Left ventricle myocardium inferior (tissue), 1 donor: Measurements from ENCODE around the gene LIN7A. TPM values are rescaled to one million over a fixed set of nuclear protein-coding genes. Genes with fewer than 3 reads are reported as not detected.

Source experiments
- DNase-seq: peaks from one replicate; pipeline ENCODE4 v3.0.0-alpha.2; 2020
- H3K27ac ChIP-seq: fragments of 200-600 bp; replicated peaks from 2 replicates; pipeline ENCODE4 v1.8.0; 2021
- H3K27me3 ChIP-seq: fragments of 200-600 bp; 2 replicates; pipeline ENCODE4 v1.8.0; 2021; ENCODE audit warnings: low read depth
- H3K36me3 ChIP-seq: fragments of 200-600 bp; 2 replicates; pipeline ENCODE4 v1.8.0; 2021
- H3K4me1 ChIP-seq: fragments of 200-600 bp; 2 replicates; pipeline ENCODE4 v1.8.0; 2021
- H3K4me3 ChIP-seq: fragments of 200-600 bp; 2 replicates; pipeline ENCODE4 v1.8.0; 2021; ENCODE audit warnings: mild to moderate bottlenecking, moderate library complexity
- H3K9me3 ChIP-seq: fragments of 200-600 bp; replicated peaks from 2 replicates; pipeline ENCODE4 v1.8.0; 2021
- CTCF ChIP-seq: fragments of 200-600 bp; IDR thresholded peaks from 2 replicates; pipeline ENCODE4 v1.8.0; 2021; ENCODE audit warnings: antibody characterized with exemption, mild to moderate bottlenecking, borderline replicate concordance
- intact Hi-C: fragments of 100-400 bp; cut with micrococcal nuclease; formaldehyde crosslinking; loops from one replicate; pipeline ENCODE4 v1.11.0; 2022
- total RNA-seq: library from RNA; stranded (reverse); fragmentation: NEBNext Ultra II Directional; extraction: Animal tissue kit (Norgen Biotek cat#: 25700); gene quantifications from one replicate; pipeline ENCODE4 v1.2.1, GENCODE V29; 2021
- donor health status: DM: no; HTN: yes; CAD: no; lungs with severe emphysema.

The LIN7A gene
- total RNA-seq, 1 donor from 2014 or later = 11.9 TPM

- Histone ChIP-seq H3K27me3 (no peaks in the 10 kb centered on the region), H3K9me3 (no peaks in the 10 kb centered on the region), H3K27ac (no peak overlapping the region), H3K36me3 (no peaks in the 10 kb centered on the region), H3K4me3 (no peak overlapping the region), H3K4me1 (peaks cover 27% of the 10 kb centered on the region)
- intact Hi-C loops = no loop called here
- no peak for TF ChIP-seq CTCF
- DNase-seq = no peak
Observed at GRCh38 chr12:80814453-80814852, 123.3 kb downstream of the LIN7A start.

GRCh38 chr12:80813820-80814219, 123.9 kb downstream of the LIN7A start:
- intact Hi-C loops = no loop called here
- Histone ChIP-seq H3K4me1 (peaks cover 23% of the 10 kb centered on the region), H3K27ac (no peak overlapping the region), H3K27me3 (no peaks in the 10 kb centered on the region), H3K36me3 (no peaks in the 10 kb centered on the region), H3K9me3 (no peaks in the 10 kb centered on the region), H3K4me3 (no peak overlapping the region)
- DNase-seq = no peak
- TF ChIP-seq CTCF = no peak

GRCh38 chr12:80811957-80812708, 125.6 kb downstream of the LIN7A start:
- Histone ChIP-seq H3K4me3 (no peak overlapping the region), H3K27me3 (no peaks in the 10 kb centered on the region), H3K36me3 (no peaks in the 10 kb centered on the region), H3K27ac (no peak overlapping the region), H3K4me1 (peaks cover 15% of the 10 kb centered on the region), H3K9me3 (no peaks in the 10 kb centered on the region)
- DNase-seq = no peak
- no peak for TF ChIP-seq CTCF
- intact Hi-C loops = no loop called here

- DNase-seq = no peak
- no peak overlapping the region for H3K4me3 ChIP-seq
- peaks cover 2% of the 10 kb centered on the region for H3K36me3 ChIP-seq
- H3K27me3 ChIP-seq = no peaks in the 10 kb centered on the region
- H3K4me1 ChIP-seq = peaks cover 14% of the 10 kb centered on the region
- no peak for TF ChIP-seq CTCF
- no peak overlapping the region for H3K27ac ChIP-seq
- no peaks in the 10 kb centered on the region for H3K9me3 ChIP-seq
- intact Hi-C loops = no loop called here
Observed at GRCh38 chr12:80810874-80811273, 126.9 kb downstream of the LIN7A start.

GRCh38 chr12:80807640-80808288, 130.0 kb downstream of the LIN7A start:
- intact Hi-C loops = no loop called here
- DNase-seq = no peak
- no peak for TF ChIP-seq CTCF
- Histone ChIP-seq H3K9me3 (no peaks in the 10 kb centered on the region), H3K4me3 (no peak overlapping the region), H3K27me3 (no peaks in the 10 kb centered on the region), H3K4me1 (peaks cover 11% of the 10 kb centered on the region), H3K27ac (no peak overlapping the region), H3K36me3 (peaks cover 9% of the 10 kb centered on the region)
